Heart right ventricle (tissue), 16 donors: ENCODE results near the gene GLP1R. TPM values are rescaled to one million over a fixed set of nuclear protein-coding genes. Genes with fewer than 3 reads are reported as not detected.

Experiments
- ATAC-seq, 8 donors: fragments of 200-7000 bp; cut with Tn5 transposase; one replicate each; pipeline ENCODE4 v1.9.1; 2020; ENCODE audit warnings: mild to moderate bottlenecking in 8 of 8, moderate library complexity in 8 of 8, moderate number of reproducible peaks in 1 of 8
- DNase-seq, 2 donors: peaks; one replicate each; pipeline ENCODE4 v3.0.0-alpha.2; 2020
- H3K27ac ChIP-seq, 10 donors: fragments of 200-600 bp; sonication (generic) in 2 of 10; one replicate each; pipeline versions ENCODE4 v1.5.0 to v1.8.0; 2020 to 2022; ENCODE audit warnings: mild to moderate bottlenecking in 3 of 10
- H3K27me3 ChIP-seq, 7 donors: fragments of 200-600 bp; one replicate each; pipeline ENCODE4 v1.8.0; 2021 to 2022; ENCODE audit warnings: mild to moderate bottlenecking in 2 of 7
- H3K36me3 ChIP-seq, 9 donors: fragments of 200-600 bp; sonication (generic) in 1 of 9; one replicate each; pipeline versions ENCODE4 v1.5.0 to v1.8.0; 2020 to 2022; ENCODE audit warnings: mild to moderate bottlenecking in 2 of 9
- H3K4me1 ChIP-seq, 9 donors: fragments of 200-600 bp; sonication (generic) in 1 of 9; one replicate each; pipeline versions ENCODE4 v1.5.0 to v1.8.0; 2020 to 2022; ENCODE audit warnings: mild to moderate bottlenecking in 4 of 9
- H3K4me3 ChIP-seq, 10 donors: fragments of 200-600 bp; sonication (generic) in 2 of 10; one replicate each; pipeline versions ENCODE4 v1.5.0 to v1.8.0; 2020 to 2022; ENCODE audit warnings: mild to moderate bottlenecking in 7 of 10, moderate library complexity in 2 of 10
- H3K9me3 ChIP-seq, 11 donors: fragments of 200-600 bp in 10 of 11; sonication (generic) in 2 of 11; one replicate each; pipeline versions ENCODE4 v1.5.0 to v1.8.0; 2013 to 2022; ENCODE audit warnings: mild to moderate bottlenecking in 2 of 11, control low read depth in 1 of 11, moderate library complexity in 1 of 11
- CTCF ChIP-seq, 9 donors: fragments of 200-600 bp; sonication (generic) in 2 of 9; IDR thresholded peaks; one replicate each; pipeline versions ENCODE4 v1.5.0 to v1.8.0; 2021 to 2022; ENCODE audit warnings: antibody characterized with exemption in 9 of 9, mild to moderate bottlenecking in 5 of 9, moderate library complexity in 1 of 9
- WGBS, 2 donors: extraction: QIAGEN DNeasy Blood & Tissue Kit; methylation state at CpG; one replicate each; pipeline ENCODE4 v1.1.7; 2013; ENCODE audit warnings: inconsistent platforms in 1 of 2; 5-methylcytosine and 5-hydroxymethylcytosine counted together
- intact Hi-C, 10 donors: fragments of 100-400 bp; cut with DNase I; formaldehyde crosslinking; loops; one replicate each; pipeline versions ENCODE4 v1.11.1 to v1.14.2; 2022
- polyA plus RNA-seq, 2 donors: library from polyadenylated mRNA; stranded (reverse); fragments of 200-250 nt; gene quantifications; one replicate each; pipeline ENCODE4 v1.2.3, GENCODE V29; 2013
- total RNA-seq, 10 donors: library from RNA; stranded (reverse); fragmentation: NEBNext Ultra II Directional in 3 of 10; extraction: Animal tissue kit (Norgen Biotek cat#: 25700) in 3 of 10; gene quantifications; one replicate each; pipeline versions ENCODE4 v1.2.1 to v1.2.4, GENCODE V29; 2021 to 2023
- donor health status: Arrhythmogenic right ventricular cardiomyopathy.
- donor health status: ischemic (EF 13 %, LVEDD 7.1; RV severe dilation, severe dysfunction).
- donor health status: healthy with polysubstance abuse.
- donor health status: DM: no; HTN: yes; CAD: no.
- donor health status: DM: no; HTN: no; CAD: no.
- donor health status: ischemic (EF 25% LVEDD 6.9; RV normal size, moderate dysfunction).
- donor health status: ischemic (EF 25% LVEDD 5.7; RV mildly dilated, moderate dysfunction).
- donor health status: healthy.
- donor health status: DM: yes; HTN: yes; CAD: no.
- donor health status: Ischemic cardiomyopathy.
- donor health status: ischemic (EF 35%, LVEDD 5.7; RV mildly dilated, moderate dysfunction).
- donor health status: nonischemic (EF 11% LVEDD 7.7; RV severe dilation, severe dysfunction).
- donor health status: DM: yes; HTN: yes; CAD: no.
- donor health status: PGD.
- donor health status: ischemic (EF 29% LVEDD 5.4; RV normal size, mild dysfunction).
- donor health status: nonischemic (EF 23%, LVEDD 6.1; RV moderate dilation, normal function).

The GLP1R gene
- total and polyA plus RNA-seq, 12 donors = 0.39 to 5.9 (median 1.8) TPM

- H3K36me3 ChIP-seq = no peaks in the 10 kb centered on the region
Observed at GRCh38 chr6:39056681-39057080, 8.1 kb downstream of the GLP1R start.

GRCh38 chr6:39057251-39058155 lies 8.9 kb downstream of the GLP1R start:
- no peaks in the 10 kb centered on the region for H3K9me3 ChIP-seq
- ATAC-seq = no peak
- WGBS, 2 donors = 61 to 64% methylated on average over 17 of the region's 17 CpGs
- TF ChIP-seq CTCF (IDR thresholded peaks at IDR 0.05) = no peak
- no peak overlapping the region for H3K4me3 ChIP-seq
- intact Hi-C loops = no loop called here
- H3K27ac ChIP-seq = no peak overlapping the region
- no peak for DNase-seq
- peaks cover 0 to 9% (median 5%) of the 10 kb centered on the region in 9 donors for H3K4me1 ChIP-seq
- H3K27me3 ChIP-seq = peaks cover 0 to 30% (median 7%) of the 10 kb centered on the region in 7 donors
- no peaks in the 10 kb centered on the region for H3K36me3 ChIP-seq

More at GRCh38 chr6:39056681-39057080, 8.1 kb downstream of the GLP1R start:
- intact Hi-C loops = no loop called here
- DNase-seq = no peak
- TF ChIP-seq CTCF (IDR thresholded peaks at IDR 0.05) = no peak
- no peak overlapping the region for H3K27ac ChIP-seq
- peaks cover 0 to 4% (median 0%) of the 10 kb centered on the region in 9 donors for H3K4me1 ChIP-seq
- H3K9me3 ChIP-seq = no peaks in the 10 kb centered on the region
- no peak for ATAC-seq
- H3K27me3 ChIP-seq = peaks cover 0 to 37% (median 4%) of the 10 kb centered on the region in 7 donors
- WGBS, 2 donors = 51 to 55% methylated on average over 9 of the region's 9 CpGs
- no peak overlapping the region for H3K4me3 ChIP-seq

GRCh38 chr6:39058471-39059147 lies 10.0 kb downstream of the GLP1R start:
- H3K36me3 ChIP-seq = no peaks in the 10 kb centered on the region
- peaks cover 0 to 18% (median 11%) of the 10 kb centered on the region in 9 donors for H3K4me1 ChIP-seq
- 72 to 82% methylated on average over 6 of the region's 6 CpGs for WGBS, 2 donors
- no peak for DNase-seq
- intact Hi-C loops = no loop called here
- ATAC-seq = no peak
- no peaks in the 10 kb centered on the region for H3K9me3 ChIP-seq
- peaks cover 0 to 24% (median 7%) of the 10 kb centered on the region in 7 donors for H3K27me3 ChIP-seq
- no peak overlapping the region for H3K27ac ChIP-seq
- no peak overlapping the region for H3K4me3 ChIP-seq
- no peak for TF ChIP-seq CTCF (IDR thresholded peaks at IDR 0.05)

- peaks cover 0 to 18% (median 11%) of the 10 kb centered on the region in 9 donors for H3K4me1 ChIP-seq
- no peak for TF ChIP-seq CTCF (IDR thresholded peaks at IDR 0.05)
- DNase-seq (no peak), ATAC-seq (no peak)
- no peaks in the 10 kb centered on the region for H3K36me3 ChIP-seq
- intact Hi-C loops = no loop called here
- no peak overlapping the region for H3K27ac ChIP-seq
- 64 to 69% methylated on average over 14 of the region's 14 CpGs for WGBS, 2 donors
- H3K4me3 ChIP-seq = no peak overlapping the region
- no peaks in the 10 kb centered on the region for H3K9me3 ChIP-seq
- H3K27me3 ChIP-seq = peaks cover 0 to 17% (median 7%) of the 10 kb centered on the region in 7 donors
Observed at GRCh38 chr6:39059496-39060310, 11.1 kb downstream of the GLP1R start.
